ENCODE results near the gene PRR15L. TPM values are rescaled to one million over a fixed set of nuclear protein-coding genes. Genes with fewer than 3 reads are reported as not detected.
"Not testable (repeated sequence)": the region's sequence is repeated elsewhere in the genome, so short reads cannot be mapped to it uniquely, and the experiment has no call there.

The PRR15L gene
- total RNA-seq, 1 experiment from 2014 or later = 0.18 TPM

- no peaks in the 10 kb centered on the region for H3K27me3 ChIP-seq (ENCODE audit: control insufficient read depth, insufficient read depth, low read length)
- intact Hi-C loops (cut with micrococcal nuclease; ENCODE audit: unreplicated experiment) = no loop called here
- H3K27ac ChIP-seq (ENCODE audit: low read length) = no peak overlapping the region
- no TSS peak for BruUV-seq (replicated peaks)
- peaks cover 3% of the 10 kb centered on the region; the same call in 1 of the 2 replicates for H3K4me1 ChIP-seq (ENCODE audit: control insufficient read depth, insufficient read depth, low read length)
- no peaks in the 10 kb centered on the region; the same call in 1 of the 2 replicates for H3K36me3 ChIP-seq (ENCODE audit: control insufficient read depth, insufficient read depth, low read length)
- TF ChIP-seq POLR2AphosphoS5 (IDR thresholded peaks at IDR 0.05; ENCODE audit: low read depth, low read length) (no peak), SIN3A (IDR thresholded peaks at IDR 0.05; ENCODE audit: borderline replicate concordance, insufficient read depth, low read depth, low read length) (no peak), CTCF (IDR thresholded peaks at IDR 0.05) (no peak), TCF7L2 (IDR thresholded peaks at IDR 0.05; ENCODE audit: low read depth, low read length) (no peak)
- TF ChIP-seq, protein P1, sequence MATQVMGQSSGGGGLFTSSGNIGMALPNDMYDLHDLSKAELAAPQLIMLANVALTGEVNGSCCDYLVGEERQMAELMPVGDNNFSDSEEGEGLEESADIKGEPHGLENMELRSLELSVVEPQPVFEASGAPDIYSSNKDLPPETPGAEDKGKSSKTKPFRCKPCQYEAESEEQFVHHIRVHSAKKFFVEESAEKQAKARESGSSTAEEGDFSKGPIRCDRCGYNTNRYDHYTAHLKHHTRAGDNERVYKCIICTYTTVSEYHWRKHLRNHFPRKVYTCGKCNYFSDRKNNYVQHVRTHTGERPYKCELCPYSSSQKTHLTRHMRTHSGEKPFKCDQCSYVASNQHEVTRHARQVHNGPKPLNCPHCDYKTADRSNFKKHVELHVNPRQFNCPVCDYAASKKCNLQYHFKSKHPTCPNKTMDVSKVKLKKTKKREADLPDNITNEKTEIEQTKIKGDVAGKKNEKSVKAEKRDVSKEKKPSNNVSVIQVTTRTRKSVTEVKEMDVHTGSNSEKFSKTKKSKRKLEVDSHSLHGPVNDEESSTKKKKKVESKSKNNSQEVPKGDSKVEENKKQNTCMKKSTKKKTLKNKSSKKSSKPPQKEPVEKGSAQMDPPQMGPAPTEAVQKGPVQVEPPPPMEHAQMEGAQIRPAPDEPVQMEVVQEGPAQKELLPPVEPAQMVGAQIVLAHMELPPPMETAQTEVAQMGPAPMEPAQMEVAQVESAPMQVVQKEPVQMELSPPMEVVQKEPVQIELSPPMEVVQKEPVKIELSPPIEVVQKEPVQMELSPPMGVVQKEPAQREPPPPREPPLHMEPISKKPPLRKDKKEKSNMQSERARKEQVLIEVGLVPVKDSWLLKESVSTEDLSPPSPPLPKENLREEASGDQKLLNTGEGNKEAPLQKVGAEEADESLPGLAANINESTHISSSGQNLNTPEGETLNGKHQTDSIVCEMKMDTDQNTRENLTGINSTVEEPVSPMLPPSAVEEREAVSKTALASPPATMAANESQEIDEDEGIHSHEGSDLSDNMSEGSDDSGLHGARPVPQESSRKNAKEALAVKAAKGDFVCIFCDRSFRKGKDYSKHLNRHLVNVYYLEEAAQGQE (IDR thresholded peaks at IDR 0.05; ENCODE audit: insufficient read depth in 1 of 2, low read depth in 2 of 2, low read length in 1 of 2) = no peak
- ATAC-seq (no peak), DNase-seq (ENCODE audit: low read depth, low spot score) (no peak)
- in situ Hi-C loops (cut with HindIII; ENCODE audit: low pct_unique_long_range_greater_than_20kb, low sequenced_read_pairs) = no loop called here
- CTCF ChIA-PET = no interaction called here
- POLR2A ChIA-PET = interaction anchor here (0.5 kb wide), 1 partner anchor 14 kb away, joined by 10 read pairs; no protein-coding TSS in a partner anchor
- H3K9me3 ChIP-seq (ENCODE audit: control insufficient read depth, insufficient read depth, low read depth, low read length) = no peaks in the 10 kb centered on the region
- no peak overlapping the region for H3K4me3 ChIP-seq (ENCODE audit: low read depth in 2 of 2, low read length in 2 of 2)
Observed at GRCh38 chr17:47924785-47925677, 32.7 kb downstream of the PRR15L start.

DNA sequence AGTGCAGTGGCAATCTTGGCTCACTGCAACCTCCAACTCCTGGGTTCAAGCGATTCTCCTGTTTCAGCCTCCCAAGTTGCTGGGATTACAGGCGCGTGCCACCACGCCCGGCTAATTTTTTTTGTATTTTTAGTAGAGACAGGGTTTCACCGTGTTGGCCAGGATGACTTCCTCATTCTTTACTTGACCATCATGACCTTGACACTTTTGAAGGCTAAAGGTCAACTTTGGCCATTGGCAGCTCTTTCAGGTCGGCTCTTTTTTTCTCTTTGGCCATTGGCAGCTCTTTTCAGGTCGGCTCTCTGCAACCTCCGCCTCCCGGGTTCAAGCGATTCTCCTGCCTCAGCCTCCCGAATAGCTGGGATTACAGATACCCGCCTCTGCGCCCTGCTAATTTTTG is 37.8 kb downstream of the PRR15L start:
- DNase-seq (ENCODE audit: low read depth, low spot score); in situ Hi-C loops (cut with HindIII; ENCODE audit: low pct_unique_long_range_greater_than_20kb, low sequenced_read_pairs); H3K27ac ChIP-seq (ENCODE audit: low read length); CTCF ChIA-PET; H3K36me3 ChIP-seq (ENCODE audit: control insufficient read depth, insufficient read depth, low read length); H3K27me3 ChIP-seq (ENCODE audit: control insufficient read depth, insufficient read depth, low read length); H3K4me3 ChIP-seq (ENCODE audit: low read depth in 2 of 2, low read length in 2 of 2); POLR2A ChIA-PET; H3K9me3 ChIP-seq (ENCODE audit: control insufficient read depth, insufficient read depth, low read depth, low read length); H3K4me1 ChIP-seq (ENCODE audit: control insufficient read depth, insufficient read depth, low read length); BruUV-seq (replicated peaks); intact Hi-C loops (cut with micrococcal nuclease; ENCODE audit: unreplicated experiment); ATAC-seq: not testable (repeated sequence)

DNA sequence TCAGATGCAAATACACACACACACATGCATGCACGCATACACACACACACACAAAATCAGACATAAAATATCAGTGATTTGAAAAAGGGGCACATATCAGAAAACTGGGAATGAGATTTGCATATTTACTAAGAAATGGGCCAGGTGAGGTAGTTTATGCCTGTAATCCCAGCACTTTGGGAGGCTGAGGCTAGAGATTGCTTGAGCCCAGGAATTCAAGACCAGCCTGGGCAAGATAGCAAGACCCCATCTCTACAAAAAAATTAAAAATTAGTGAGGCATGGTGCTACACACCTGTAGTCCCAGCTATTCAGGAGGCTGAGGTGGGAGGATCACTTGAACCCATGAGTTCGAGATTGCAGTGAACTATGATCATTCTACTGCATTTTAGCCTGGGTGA is 38.7 kb downstream of the PRR15L start:
- no TSS peak for BruUV-seq (replicated peaks)
- H3K36me3 ChIP-seq (ENCODE audit: control insufficient read depth, insufficient read depth, low read length) = no peaks in the 10 kb centered on the region
- POLR2A ChIA-PET = no interaction called here
- H3K4me1 ChIP-seq (ENCODE audit: control insufficient read depth, insufficient read depth, low read length) = no peaks in the 10 kb centered on the region
- H3K27ac ChIP-seq (ENCODE audit: low read length) = no peak overlapping the region
- ATAC-seq (no peak), DNase-seq (ENCODE audit: low read depth, low spot score) (no peak)
- H3K4me3 ChIP-seq (ENCODE audit: low read depth in 2 of 2, low read length in 2 of 2) = no peak overlapping the region
- no peak for TF ChIP-seq SIN3A (IDR thresholded peaks at IDR 0.05; ENCODE audit: borderline replicate concordance, insufficient read depth, low read depth, low read length)
- TF ChIP-seq TCF7L2 (IDR thresholded peaks at IDR 0.05; ENCODE audit: low read depth, low read length) = no peak
- no peak for TF ChIP-seq CTCF (IDR thresholded peaks at IDR 0.05)
- no peak for TF ChIP-seq POLR2AphosphoS5 (IDR thresholded peaks at IDR 0.05; ENCODE audit: low read depth, low read length)
- TF ChIP-seq, protein P1 (IDR thresholded peaks at IDR 0.05; ENCODE audit: insufficient read depth in 1 of 2, low read depth in 2 of 2, low read length in 1 of 2) = no peak
- no peaks in the 10 kb centered on the region for H3K9me3 ChIP-seq (ENCODE audit: control insufficient read depth, insufficient read depth, low read depth, low read length)
- intact Hi-C loops (cut with micrococcal nuclease; ENCODE audit: unreplicated experiment) (no loop called here), in situ Hi-C loops (cut with HindIII; ENCODE audit: low pct_unique_long_range_greater_than_20kb, low sequenced_read_pairs) (no loop called here)
- CTCF ChIA-PET = no interaction called here
- H3K27me3 ChIP-seq (ENCODE audit: control insufficient read depth, insufficient read depth, low read length) = no peaks in the 10 kb centered on the region

All from Panc1 (cell line).